HG03064 (cell line): ENCODE measurements around the gene KLF5.
"Not testable (repeated sequence)": the region's sequence is repeated elsewhere in the genome, so short reads cannot be mapped to it uniquely, and the experiment has no call there.

ENCODE experiments used
- ATAC-seq: cut with Tn5 transposase; IDR thresholded peaks from one replicate; pipeline ENCODE4 v1.9.1; 2021; ENCODE audit warnings: low read depth; ENCODE audit not compliant: unreplicated experiment

KLF5 gene

GRCh38 chr13:73081256-73081915 is 22.6 kb downstream of the KLF5 start:
- ATAC-seq: no peak

- no peak for ATAC-seq
Measured at GRCh38 chr13:73082471-73082870, 23.7 kb downstream of the KLF5 start.

- no peak for ATAC-seq
Measured at GRCh38 chr13:73082895-73083294, 24.1 kb downstream of the KLF5 start.

GRCh38 chr13:73088332-73088935 is 29.6 kb downstream of the KLF5 start:
- ATAC-seq: no peak

- ATAC-seq: no peak
Measured at GRCh38 chr13:73089213-73089612, 30.4 kb downstream of the KLF5 start.

- ATAC-seq: no peak
Measured at GRCh38 chr13:73090116-73090822, 31.5 kb downstream of the KLF5 start.

GRCh38 chr13:73090823-73091187 is 32.0 kb downstream of the KLF5 start:
- no peak for ATAC-seq

- no peak for ATAC-seq
Measured at GRCh38 chr13:73092829-73093228, 34.0 kb downstream of the KLF5 start.

- no peak for ATAC-seq
Measured at GRCh38 chr13:73096173-73096572, 37.4 kb downstream of the KLF5 start.

GRCh38 chr13:73096638-73097037 is 37.8 kb downstream of the KLF5 start:
- ATAC-seq: no peak

- ATAC-seq: not testable (repeated sequence)
Measured at GRCh38 chr13:73100781-73101180, 42.0 kb downstream of the KLF5 start.

- ATAC-seq: no peak
Measured at GRCh38 chr13:73101351-73102007, 42.7 kb downstream of the KLF5 start.

- ATAC-seq: no peak
Measured at GRCh38 chr13:73103238-73103637, 44.4 kb downstream of the KLF5 start.

GRCh38 chr13:73106513-73107178 is 47.8 kb downstream of the KLF5 start:
- ATAC-seq: no peak

- no peak for ATAC-seq
Measured at GRCh38 chr13:73107481-73107880, 48.7 kb downstream of the KLF5 start.

- ATAC-seq: no peak
Measured at GRCh38 chr13:73107970-73108369, 49.2 kb downstream of the KLF5 start.

- ATAC-seq: no peak
Measured at GRCh38 chr13:73109288-73109899, 50.6 kb downstream of the KLF5 start.

- ATAC-seq: no peak
Measured at GRCh38 chr13:73109969-73110368, 51.2 kb downstream of the KLF5 start.

GRCh38 chr13:73110814-73111213 is 52.0 kb downstream of the KLF5 start:
- no peak for ATAC-seq

- ATAC-seq: no peak
Measured at GRCh38 chr13:73111331-73111730, 52.5 kb downstream of the KLF5 start.
